Epithelial cell of esophagus (primary cell): ENCODE measurements around the gene TSSC4.

Experiments used
- DNase-seq: peaks from one replicate; pipeline ENCODE4 v3.0.0; 2010; ENCODE audit warnings: low read depth
- H3K4me3 ChIP-seq: 2 replicates; pipeline ENCODE4 v1.5.1; 2011; ENCODE audit warnings: mild to moderate bottlenecking, low read length, control low read depth
- CTCF ChIP-seq: IDR thresholded peaks from 2 replicates; pipeline ENCODE4 v1.5.1; 2011; ENCODE audit warnings: low read depth, mild to moderate bottlenecking, low read length, control low read depth, inconsistent platforms; ENCODE audit not compliant: insufficient read depth; ENCODE audit errors: missing control alignments

The TSSC4 gene

DNA sequence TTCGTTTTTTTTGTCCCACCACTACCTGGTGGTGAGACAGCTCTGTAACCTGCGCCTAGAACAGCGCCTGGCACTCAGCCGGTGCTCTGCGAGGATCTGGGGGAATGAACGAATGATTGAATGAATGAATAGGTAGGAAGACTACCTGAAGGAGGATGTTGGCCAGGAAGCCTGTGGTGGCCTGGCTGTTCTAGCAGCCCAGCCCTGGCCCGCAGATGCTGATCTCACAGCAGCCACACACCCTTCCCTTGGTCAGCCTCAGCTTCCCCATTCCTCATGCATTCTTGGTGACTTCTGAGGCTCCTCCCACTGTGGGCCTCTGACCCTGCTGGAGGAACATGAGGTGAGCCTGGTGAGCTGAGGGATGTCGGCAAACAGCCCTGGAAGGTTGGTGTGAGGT lies 40.1 kb downstream of the TSSC4 start:
- no peak overlapping the region for H3K4me3 ChIP-seq
- no peak for DNase-seq
- no peak for TF ChIP-seq CTCF

DNA sequence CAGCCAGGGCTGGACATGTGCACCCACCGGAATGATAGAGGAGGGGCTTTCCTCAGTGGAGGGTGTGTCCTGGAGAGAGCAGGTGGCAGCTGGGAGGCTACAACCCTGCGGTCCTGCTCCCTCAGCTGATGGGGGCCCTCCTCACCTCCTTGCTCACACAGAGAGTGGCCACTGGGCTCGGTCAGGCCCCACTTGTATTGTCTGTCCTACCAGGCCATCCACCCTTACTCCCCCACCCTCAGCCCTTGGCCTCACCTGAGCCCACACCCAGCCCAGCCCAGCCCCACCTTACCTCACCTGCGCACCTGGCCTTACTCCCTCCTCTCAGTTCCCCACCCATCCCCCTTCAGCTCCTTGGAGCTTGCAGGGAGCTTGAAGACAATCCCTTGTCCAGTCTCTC lies 40.6 kb downstream of the TSSC4 start:
- no peak for DNase-seq
- TF ChIP-seq CTCF = no peak
- H3K4me3 ChIP-seq = no peak overlapping the region

- H3K4me3 ChIP-seq = no peak overlapping the region
- no peak for DNase-seq
- TF ChIP-seq CTCF = no peak
Observed at GRCh38 chr11:2442589-2442988, 42.0 kb downstream of the TSSC4 start.

DNA sequence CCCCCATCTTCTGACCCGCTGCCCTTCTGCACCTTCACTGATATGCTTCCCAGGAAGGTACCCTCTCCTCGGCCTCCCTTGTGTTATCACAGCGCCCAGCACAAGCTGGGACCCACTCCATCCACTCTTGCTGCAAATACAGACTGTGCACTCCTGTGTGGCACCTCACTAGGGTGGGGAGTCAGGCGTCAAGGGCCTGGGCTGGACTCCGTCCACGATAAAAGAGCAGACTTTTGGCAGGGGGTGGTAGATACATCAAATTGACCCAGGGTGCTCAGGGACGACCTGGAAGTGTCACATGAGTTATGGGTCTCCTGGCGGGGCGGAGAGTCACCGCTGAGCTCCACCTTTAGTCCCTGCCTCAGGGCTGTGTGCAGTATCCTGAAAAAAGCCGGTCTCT lies 42.9 kb downstream of the TSSC4 start:
- no peak overlapping the region for H3K4me3 ChIP-seq
- TF ChIP-seq CTCF = no peak
- no peak for DNase-seq

DNA sequence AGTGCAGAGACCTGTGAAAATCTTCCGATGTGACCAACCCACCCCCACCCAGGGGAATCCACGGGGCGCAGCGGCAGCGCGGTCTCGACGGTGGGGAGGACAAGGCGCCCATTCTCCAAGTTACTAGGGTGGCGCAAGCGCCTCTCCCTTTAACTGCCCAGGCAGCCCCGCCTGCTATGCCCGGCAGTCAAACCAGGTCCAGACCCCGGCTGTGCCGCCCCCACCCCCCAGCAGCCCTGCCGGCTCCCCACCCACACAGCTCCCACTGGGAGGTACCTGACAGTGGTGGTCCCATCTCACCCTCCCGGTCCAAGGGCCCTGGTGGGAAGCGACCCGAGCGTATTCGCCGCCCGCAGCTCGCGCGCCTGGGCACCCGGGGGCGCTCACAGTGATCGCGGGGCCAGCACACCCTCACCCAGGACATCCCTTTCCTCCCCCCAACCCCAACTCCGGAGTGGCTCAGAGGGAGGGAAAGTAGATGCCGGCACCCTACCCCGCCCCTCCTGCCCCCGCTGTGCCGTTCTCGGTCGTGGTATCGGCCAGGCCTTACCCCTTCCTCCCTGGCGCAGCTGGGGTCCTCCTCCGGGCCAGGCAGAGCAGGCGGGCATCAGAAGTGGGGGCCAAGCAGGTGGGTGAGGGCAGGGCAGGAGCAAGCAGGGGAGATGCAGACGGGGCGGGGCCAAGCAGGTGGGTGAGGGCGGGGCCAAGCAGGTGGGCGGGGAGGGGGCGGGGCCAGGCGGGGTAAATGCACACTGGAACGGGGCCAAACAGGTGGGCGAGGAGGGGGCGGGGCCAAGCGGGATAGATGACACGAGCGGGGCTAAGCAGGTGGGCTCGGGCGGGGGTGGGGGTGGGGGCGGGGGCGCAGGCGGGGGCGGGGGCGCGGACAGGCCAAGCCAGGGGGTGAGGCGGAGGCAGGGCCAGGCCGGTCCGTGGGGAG lies 43.6 kb downstream of the TSSC4 start, which contains the start of gene TRPM5:
Gene TRPM5, minus strand, starts transcription at position 634 of the 940 bp plus-strand sequence. CDS start 21,478 bp downstream, outside the sequence.
- DNase-seq = no peak
- TF ChIP-seq CTCF = no peak
- H3K4me3 ChIP-seq = no peak within 1 kb of the TSS

DNA sequence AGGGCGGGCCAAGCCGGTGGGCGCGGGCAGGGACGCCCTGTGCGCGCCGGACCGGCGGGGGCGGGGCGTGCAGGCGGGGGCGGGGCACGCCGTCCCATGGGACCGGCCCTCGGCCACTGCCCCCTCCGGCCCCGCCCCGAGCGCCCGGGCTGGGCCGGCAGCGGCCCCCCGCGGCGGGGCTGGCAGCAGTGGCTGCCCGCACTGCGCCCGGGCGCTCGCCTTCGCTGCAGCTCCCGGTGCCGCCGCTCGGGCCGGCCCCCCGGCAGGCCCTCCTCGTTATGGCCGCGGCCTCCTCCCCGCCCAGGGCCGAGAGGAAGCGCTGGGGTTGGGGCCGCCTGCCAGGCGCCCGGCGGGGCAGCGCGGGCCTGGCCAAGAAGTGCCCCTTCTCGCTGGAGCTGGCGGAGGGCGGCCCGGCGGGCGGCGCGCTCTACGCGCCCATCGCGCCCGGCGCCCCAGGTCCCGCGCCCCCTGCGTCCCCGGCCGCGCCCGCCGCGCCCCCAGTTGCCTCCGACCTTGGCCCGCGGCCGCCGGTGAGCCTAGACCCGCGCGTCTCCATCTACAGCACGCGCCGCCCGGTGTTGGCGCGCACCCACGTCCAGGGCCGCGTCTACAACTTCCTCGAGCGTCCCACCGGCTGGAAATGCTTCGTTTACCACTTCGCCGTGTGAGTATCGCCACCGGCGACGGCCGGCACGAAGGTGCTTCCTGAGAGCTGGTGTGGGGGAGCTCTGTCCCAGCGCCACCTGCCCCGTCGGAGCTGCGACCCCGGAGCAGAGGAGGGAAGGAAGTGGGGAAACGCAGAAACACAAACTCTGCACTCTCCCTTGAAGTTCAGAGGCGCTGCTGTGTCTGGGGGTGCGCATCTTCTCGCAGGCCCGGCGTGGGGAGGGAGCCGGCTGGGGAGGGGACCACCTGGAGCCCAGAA lies 44.5 kb downstream of the TSSC4 start, which contains the start of gene KCNQ1:
Gene KCNQ1, plus strand, starts transcription at position 188 of the 925 bp plus-strand sequence. Its CDS starts 91 bp downstream, at position 279.
- no peak within 1 kb of the TSS for H3K4me3 ChIP-seq
- TF ChIP-seq CTCF = no peak
- DNase-seq = no peak
